GM18505 (cell line): Measurements from ENCODE around the gene MTUS2.
"Not testable (repeated sequence)": the region's sequence is repeated elsewhere in the genome, so short reads cannot be mapped to it uniquely, and the experiment has no call there.

Experiments used
- ATAC-seq: cut with Tn5 transposase; IDR thresholded peaks from one replicate; pipeline ENCODE4 v1.9.1; 2021; ENCODE audit not compliant: unreplicated experiment
- POLR2A ChIP-seq: IDR thresholded peaks from 4 replicates; pipeline ENCODE4 v1.6.1; 2011; ENCODE audit warnings: borderline replicate concordance; ENCODE audit not compliant: insufficient read depth, insufficient read length; ENCODE audit errors: extremely low read depth

The MTUS2 gene

DNA sequence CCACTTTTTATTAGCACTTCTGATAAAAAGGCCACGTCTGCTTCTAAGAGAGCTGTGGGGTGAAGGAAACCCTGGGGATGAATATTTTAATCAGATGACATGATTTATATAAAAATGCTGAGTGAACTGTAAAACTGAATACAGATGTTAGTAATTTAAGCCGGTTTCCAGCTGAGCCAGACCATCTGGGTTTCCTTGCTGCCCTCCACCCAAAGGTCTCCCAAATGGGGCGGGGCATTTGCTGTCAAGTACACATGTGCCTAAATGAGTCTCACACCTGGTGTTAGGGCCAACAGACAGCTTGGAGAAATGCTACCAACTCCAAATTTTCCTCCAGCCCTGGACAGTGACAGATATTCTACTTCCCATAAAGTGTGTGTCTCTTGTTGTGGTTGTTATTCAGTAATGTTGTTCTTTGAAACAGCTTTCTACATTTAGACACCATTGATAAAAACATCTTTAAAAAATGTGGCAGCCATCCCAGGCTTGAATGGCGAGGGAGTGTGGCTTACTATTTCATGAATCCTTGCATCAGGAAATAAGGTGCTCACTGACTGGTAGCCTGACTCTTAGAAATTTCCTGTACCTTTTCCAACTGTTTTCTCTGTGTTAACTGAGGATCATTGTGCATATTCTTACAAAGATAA is 350.4 kb downstream of the MTUS2 start:
- no peak for ATAC-seq
- no peak for TF ChIP-seq POLR2A

DNA sequence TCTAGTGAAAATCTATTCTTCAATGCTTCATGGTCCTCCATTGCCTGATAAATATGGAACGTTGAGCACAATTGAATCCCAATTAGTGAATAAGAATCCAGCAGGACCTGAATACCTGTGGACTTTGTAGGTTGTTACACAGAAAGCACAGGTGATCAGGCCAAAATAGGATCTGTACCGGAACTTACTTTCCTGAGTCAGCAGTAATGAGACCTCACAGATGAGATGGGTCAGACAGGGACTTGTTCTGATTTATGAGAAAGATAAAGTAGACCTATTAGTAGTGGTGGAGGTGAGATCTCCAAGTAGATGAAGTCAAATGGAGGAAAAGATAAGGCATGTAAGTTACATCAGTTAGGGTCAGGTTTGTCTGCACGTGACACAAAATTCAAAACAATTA is 351.1 kb downstream of the MTUS2 start:
- no peak for TF ChIP-seq POLR2A
- no peak for ATAC-seq

DNA sequence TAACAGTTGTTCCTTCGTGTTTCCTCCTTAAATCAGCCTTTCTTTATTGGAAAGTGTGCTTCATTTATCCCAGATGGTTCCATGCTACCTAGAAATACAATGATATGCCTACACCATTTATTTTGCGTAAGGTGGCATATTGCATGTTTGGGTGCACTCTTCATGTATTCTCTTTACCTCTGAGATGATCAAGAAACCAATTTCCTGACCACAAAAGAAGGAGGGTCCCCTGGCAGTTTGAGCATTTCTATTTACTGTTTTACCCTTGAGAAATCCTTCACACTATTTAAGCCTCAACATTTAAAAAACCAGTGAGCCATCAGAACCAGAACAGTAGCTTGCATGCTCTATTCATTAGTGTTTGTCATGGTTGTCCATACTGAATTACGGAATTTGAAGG is 354.0 kb downstream of the MTUS2 start:
- no peak for ATAC-seq
- TF ChIP-seq POLR2A = no peak

DNA sequence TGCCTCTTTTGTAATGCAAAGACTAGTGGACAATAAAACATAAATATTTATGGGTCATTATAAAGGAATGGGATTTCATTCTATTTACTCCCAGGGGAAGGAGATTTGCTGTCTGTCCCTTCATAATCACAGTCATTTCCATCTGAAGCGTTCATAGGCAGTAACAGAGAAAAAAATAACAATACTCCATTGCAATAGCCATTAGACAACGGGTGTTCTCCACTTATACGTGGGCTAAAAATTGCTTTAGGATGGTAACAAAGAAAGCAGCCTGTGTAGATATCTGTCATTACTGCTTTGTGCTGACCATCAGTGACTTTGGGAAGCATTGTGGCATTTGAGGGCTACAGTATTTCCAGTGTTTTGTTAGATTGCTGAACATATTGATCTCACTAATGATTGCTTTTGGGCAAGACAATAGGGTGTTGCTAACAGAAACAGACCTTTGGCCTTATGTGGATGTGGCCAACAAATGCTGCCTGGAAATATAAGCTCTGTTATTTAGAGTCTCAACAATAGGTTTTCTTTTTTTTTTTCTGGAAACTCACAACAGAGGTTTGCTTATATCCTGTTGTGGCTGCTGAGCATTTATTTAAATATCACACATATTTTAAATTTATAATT is 355.2 kb downstream of the MTUS2 start:
- no peak for TF ChIP-seq POLR2A
- ATAC-seq = no peak

DNA sequence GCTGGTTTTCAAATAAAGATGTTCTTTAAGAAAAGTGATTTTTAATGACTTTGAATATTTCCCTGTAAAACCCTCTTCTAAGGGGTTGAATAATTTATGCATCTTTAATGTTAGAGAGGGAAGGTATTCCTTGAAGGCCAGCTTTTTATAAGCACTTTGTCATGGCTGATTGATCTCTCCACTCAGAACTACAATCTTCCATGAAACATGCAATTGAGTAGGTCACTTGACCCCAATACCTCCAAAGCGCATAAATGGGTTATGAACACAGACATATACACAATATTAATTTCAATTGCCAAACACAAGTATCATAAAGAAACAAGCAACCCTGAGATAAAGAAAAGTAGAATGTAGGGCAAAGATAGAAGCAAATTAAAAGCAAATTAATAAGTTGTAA is 359.9 kb downstream of the MTUS2 start:
- TF ChIP-seq POLR2A = no peak
- ATAC-seq = no peak

DNA sequence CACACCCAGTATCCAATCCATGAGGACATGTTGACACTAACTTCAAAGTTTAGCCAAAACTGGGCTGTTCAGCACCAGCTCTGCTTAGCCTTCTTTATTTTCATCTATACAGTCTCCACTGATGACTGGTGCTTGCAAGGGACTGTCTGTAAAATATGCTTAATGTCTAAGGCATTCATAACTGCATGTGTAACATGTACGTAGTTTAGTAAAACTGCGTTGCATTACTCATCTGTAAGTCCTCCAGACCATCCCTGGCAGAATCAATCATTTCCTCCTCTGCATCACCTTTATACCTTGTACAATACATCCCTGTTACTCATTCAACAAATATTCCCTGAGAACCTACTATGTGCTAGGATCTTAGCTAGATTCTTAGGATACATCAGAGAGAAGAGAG is 362.1 kb downstream of the MTUS2 start:
- ATAC-seq = no peak
- TF ChIP-seq POLR2A = no peak

DNA sequence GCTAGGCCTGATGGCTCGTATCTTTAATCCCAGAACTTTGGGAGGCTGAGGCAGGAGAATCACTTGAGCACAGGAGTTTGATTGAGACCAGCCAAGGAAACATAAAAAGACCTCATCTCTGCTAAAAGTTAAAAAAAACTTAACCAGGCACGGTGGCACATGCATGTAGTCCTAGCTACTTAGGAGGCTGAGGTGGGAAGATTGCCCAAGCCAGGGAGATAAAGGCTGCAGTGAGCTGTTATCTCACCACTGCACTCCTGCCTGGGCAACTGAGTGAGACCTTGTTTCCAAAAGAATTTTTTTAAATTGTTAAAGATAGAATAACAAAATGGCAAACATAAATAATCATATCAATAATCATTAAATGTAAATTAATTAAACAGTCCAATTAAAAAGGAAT is 365.8 kb downstream of the MTUS2 start:
- no peak for ATAC-seq
- TF ChIP-seq POLR2A = no peak

DNA sequence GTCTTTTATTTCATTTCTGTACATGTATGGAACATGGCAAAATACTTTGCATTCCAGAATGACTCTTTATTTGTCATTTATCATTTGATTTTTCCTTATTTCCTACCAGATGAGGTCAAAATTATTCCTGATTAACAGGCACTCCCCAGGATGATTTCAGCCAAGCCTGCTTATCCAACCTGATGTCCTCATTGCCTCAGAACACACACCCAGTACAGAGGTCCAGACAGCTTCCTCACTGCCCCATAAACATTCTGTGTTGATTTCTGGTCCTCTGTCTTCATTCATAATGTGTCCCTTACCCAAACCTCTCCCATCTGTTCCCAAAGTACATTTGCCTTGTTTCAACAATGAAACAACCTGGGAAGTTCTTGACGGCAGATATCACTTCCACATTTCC is 367.4 kb downstream of the MTUS2 start:
- TF ChIP-seq POLR2A = no peak
- ATAC-seq = no peak

DNA sequence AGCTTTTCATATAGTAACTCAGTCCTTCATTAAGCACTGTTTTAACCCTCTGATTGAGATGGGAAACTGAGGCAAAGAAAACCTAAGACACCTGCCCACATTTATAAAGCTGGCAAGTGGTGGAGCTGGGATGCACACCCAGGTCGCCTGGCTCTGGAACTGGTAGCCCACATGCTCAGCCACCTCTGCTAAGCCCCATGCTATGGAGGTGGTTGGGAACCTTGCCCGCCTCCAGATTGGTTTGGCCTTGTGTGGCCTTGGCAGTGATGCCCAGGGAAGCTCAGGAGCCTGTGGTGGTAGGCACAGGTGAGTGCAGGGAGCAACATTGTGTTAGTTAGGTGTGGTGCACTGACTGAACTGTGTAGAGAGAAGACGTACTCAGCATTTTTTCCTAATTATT is 370.2 kb downstream of the MTUS2 start:
- no peak for TF ChIP-seq POLR2A
- no peak for ATAC-seq

DNA sequence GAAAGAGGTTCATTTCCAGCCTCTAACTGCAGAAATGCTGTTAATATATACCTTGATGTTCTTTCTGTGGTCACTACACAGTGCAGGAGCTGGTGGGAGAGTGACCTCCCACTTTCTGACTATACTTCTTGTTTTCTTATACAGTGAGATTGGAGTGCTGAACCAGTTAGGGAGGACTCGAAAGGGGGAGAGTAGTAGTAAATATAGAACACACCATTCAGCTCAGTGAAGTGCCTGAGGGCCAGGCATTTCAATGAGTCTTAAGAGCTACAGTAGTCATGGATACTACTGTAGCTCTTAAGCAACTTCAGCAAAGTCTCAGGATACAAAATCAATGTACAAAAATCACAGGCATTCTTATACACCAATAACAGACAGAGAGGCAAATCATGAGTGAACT is 372.9 kb downstream of the MTUS2 start:
- ATAC-seq = no peak
- no peak for TF ChIP-seq POLR2A

DNA sequence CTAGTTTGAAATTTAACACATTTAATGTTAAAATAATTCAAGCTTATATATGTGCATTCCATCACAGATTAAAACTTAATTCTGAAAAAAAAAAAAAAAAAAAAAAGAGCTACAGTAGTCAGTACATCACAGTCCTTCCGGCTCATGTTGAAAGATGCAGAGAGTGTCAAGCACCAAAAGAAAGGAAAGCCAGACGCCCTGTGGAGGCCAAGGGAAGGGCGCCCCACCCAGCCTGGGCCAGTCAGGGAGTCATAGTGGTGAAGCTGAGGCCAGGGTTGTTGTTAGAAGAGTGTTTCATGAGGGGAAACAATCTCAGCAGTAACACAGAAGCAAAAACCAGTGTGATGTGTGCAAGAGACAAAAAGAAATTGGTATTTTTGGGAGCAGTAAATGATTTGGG is 375.3 kb downstream of the MTUS2 start:
- ATAC-seq = no peak
- no peak for TF ChIP-seq POLR2A

DNA sequence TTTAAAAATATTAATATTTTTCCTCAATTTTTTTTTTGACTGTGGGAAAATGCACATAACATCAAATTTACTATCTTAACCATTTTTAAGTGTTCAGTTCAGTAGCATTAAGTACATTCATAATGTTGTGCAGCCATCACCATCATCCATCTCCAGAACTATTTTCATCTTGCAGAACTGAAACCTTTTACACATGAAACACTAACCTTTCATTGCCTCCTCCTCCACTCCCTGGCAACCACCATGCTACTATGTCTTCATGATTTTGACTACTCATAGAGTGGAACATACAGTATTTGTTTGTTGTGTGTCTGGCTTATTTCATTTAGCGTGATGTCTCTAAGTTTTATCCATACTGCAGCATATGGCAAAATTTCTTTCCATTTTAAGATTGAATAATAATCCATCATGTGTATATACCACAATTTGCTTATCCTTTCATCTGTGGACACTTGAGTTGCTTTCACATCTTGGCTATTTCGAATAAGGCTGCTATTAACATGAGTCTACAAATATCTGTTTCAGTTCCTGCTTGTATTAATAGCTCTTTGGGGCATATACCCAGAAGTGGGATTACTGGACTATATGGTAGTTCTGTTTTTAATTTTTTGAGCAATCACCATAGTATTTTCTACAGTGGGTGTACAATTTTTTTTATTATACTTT is 376.4 kb downstream of the MTUS2 start:
- no peak for TF ChIP-seq POLR2A
- peak; percentile 97 for ATAC-seq

DNA sequence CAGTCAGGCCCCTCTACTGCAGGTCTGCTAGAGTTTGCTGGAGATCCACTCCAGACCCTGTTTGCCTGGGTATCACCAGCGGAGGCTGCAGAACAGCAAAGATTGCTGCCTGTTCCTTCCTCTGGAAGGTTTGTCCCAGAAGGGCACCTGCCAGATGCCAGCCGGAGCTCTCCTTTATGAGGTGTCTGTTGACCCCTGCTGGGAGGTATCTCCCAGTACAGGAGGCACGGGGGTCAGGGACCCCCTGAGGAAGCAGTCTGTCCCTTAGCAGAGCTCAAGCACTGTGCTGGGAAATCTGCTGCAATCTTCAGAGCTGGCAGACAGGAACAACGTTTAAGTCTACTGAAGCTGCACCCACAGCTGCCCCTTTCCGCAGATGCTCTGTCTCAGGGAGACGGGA is 382.6 kb downstream of the MTUS2 start:
- not testable (repeated sequence) for ATAC-seq

DNA sequence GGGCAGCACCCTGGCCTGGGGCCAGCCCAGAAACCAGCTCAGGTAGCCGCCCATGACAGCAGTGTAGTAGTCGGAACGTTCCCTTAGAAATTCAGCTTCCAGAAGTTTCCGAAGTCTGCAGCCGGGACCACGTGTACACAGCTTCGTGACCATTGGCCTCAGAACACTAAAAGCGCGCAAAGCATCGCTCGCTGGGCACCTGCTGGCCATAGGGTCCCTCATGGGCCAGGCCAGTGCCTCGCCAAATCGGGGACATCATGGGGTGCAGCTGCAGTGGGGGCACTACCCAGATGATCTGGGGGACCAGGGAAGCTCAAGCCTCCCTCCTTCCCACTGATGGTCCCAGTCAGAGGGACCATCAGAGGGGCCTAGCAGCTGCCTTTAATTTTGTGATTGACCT is 384.5 kb downstream of the MTUS2 start:
- no peak for TF ChIP-seq POLR2A
- no peak for ATAC-seq
